Spleen (tissue), 7 donors: ENCODE data around the gene SEC14L6.

Source experiments
- POLR2A ChIP-seq, 3 donors: fragments of 450-650 bp; IDR thresholded peaks; one replicate each; pipeline ENCODE4 v1.5.1; 2017; ENCODE audit warnings: antibody characterized with exemption in 3 of 3, mild to moderate bottlenecking in 1 of 3
- TF ChIP-seq, protein P1 (sequence below), 11 experiments: fragments of 200-600 bp in 7 of 11; fragments of 450-650 bp in 4 of 11; sonication (generic) in 4 of 11; IDR thresholded peaks in 8 of 11; conservative IDR thresholded peaks in 3 of 11; 1 replicate in 7 of 11; 2 replicates in 4 of 11; pipeline versions ENCODE4 v1.4.0 to v1.8.0; 2016 to 2021; ENCODE audit warnings: antibody characterized with exemption in 11 of 11, inconsistent platforms in 4 of 11, mild to moderate bottlenecking in 1 of 11
- donor health status: DM: no; HTN: no; CAD: no; lungs with moderate emphysema.
- donor health status: DM: no; HTN: no; CAD: no.
- donor health status: DM: no; HTN: no; CAD: no.

GRCh38 chr22:30556388-30556787 is 9.8 kb upstream of the SEC14L6 start:
- TF ChIP-seq, protein P1, sequence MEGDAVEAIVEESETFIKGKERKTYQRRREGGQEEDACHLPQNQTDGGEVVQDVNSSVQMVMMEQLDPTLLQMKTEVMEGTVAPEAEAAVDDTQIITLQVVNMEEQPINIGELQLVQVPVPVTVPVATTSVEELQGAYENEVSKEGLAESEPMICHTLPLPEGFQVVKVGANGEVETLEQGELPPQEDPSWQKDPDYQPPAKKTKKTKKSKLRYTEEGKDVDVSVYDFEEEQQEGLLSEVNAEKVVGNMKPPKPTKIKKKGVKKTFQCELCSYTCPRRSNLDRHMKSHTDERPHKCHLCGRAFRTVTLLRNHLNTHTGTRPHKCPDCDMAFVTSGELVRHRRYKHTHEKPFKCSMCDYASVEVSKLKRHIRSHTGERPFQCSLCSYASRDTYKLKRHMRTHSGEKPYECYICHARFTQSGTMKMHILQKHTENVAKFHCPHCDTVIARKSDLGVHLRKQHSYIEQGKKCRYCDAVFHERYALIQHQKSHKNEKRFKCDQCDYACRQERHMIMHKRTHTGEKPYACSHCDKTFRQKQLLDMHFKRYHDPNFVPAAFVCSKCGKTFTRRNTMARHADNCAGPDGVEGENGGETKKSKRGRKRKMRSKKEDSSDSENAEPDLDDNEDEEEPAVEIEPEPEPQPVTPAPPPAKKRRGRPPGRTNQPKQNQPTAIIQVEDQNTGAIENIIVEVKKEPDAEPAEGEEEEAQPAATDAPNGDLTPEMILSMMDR (IDR thresholded peaks at IDR 0.05 in 8 of 11, conservative IDR thresholded peaks at IDR 0.05 in 3 of 11), result no peak
- no peak for TF ChIP-seq POLR2A (IDR thresholded peaks at IDR 0.05)
